T-helper 2 cell treated with Interferon-gamma antibody and Interleukin-4, amounts not matched to agents 100 ng/mL and 5 ng/mL, for 36 hours (primary cell): ENCODE measurements around the gene TM7SF3. TPM values are rescaled to one million over a fixed set of nuclear protein-coding genes. Genes with fewer than 3 reads are reported as not detected.
"Not testable (repeated sequence)": the region's sequence is repeated elsewhere in the genome, so short reads cannot be mapped to it uniquely, and the experiment has no call there.

Source experiments
- intact Hi-C: fragments of 100-400 bp; cut with micrococcal nuclease; formaldehyde crosslinking; loops from one replicate; pipeline ENCODE4 v1.15.1; 2023
- total RNA-seq: library from RNA; stranded (reverse); gene quantifications from 2 replicates; pipeline ENCODE4 v1.2.3, GENCODE V29; 2022

TM7SF3 gene
- total RNA-seq, 1 donor from 2014 or later: 65.4 TPM

DNA sequence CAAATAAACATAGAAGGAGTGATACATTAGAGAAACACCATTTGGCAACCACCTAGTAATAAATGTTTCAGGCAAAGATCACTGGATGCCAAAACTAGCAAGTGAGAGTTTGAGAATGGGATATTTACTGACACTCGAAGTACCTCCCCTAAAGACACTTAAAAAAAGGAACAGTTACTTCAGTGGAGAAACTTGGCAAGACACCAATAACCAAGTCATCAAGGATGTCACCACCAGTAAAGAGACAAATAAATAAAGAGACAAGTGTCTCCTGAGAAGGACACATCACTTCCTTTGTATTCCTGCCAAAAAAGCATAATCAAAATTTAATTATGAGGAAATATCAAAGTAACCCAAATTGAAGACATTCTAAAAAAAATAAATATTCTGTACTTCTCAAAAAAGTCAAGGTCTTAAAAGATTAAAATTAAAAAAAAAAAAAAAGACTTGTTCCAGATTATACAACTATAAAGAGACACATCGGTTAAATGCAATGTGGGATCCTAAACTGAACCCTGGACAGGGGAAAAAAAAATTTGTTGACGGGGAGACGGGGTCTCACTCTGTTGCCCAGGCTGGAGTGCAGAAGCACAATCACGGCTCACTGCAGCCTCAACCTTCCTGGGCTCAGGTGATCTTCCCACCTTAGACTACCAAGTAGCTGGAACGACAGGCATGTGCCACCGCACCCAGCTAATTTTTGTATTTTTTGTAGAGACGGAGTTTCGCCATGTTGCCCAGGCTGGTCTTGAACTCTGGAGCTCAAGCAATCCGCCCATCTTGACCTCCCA, 26.4 kb downstream of the TM7SF3 start:
- intact Hi-C loops: no loop called here

DNA sequence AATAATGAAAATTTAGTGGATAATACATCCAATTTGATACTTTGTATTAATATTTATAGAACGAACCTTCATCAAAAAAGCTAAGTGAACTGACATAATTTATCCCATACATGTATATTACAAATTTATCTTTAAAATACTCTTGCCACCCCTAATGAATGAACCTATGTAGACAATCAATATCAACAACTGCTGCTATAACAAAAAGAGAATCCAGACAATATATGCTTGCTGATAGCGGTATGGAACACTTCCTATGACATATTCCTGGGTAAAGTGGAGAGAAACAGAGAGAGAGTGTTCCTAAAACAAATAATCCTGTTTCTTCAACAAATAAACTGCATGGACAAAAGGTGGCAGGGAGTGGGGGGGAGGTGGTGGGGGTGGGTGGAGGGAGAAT, 31.3 kb downstream of the TM7SF3 start:
- intact Hi-C loops: no loop called here

DNA sequence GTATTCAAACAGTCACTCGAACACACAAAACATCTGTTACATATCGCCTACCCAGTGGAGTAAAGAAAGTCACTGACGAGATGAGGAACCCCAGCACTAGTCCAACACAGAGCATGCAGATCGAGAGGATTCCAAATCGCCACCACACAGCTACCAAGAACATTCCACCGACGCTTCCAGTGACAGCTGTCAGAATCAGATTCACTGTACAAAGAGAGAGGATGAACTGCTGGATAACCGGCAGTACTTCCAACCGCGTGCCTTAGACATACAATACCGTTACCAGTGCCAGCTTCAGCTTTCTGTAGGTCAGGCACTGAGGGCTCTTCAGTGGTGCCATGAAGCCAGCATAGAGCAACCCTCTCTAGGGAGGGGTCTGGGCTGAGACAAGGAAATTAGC, 34.5 kb downstream of the TM7SF3 start:
- intact Hi-C loops: no loop called here

DNA sequence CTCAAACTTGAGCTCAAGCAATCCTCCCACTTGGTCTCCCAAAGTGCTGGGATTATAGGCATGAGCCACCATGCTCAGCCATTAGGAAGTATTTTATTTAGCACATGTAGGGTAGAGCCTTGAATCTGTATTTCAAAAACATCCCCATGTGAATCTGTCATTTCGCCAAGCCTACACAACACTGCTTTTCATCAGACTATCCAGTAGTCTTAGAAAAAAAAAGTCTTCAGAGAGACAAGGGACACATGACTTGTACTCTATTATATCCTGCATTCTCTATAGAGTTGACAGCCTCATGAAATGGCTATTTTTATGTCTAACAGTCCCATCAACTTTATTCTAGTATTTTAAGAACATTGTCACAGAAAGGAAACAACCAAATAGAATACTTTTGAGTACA, 35.4 kb downstream of the TM7SF3 start:
- intact Hi-C loops: no loop called here

DNA sequence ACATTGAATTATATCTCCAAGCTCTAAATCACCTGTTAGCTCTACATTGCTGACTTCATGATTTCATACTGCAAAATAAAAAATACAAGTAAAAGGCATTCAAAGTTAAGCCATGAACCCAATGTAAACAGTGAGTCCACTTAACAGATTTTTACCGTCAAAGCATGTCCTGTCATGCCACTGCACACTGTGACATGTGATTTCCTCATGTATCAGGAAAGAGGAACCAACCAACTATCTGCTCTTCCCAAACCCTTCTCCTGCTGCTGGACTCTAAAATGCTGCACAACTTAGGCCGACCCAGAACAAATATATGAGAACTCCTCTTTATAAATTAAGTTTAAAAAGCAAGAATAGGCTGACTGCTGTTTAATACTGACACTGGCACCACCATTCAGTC, 37.5 kb downstream of the TM7SF3 start:
- intact Hi-C loops: no loop called here

DNA sequence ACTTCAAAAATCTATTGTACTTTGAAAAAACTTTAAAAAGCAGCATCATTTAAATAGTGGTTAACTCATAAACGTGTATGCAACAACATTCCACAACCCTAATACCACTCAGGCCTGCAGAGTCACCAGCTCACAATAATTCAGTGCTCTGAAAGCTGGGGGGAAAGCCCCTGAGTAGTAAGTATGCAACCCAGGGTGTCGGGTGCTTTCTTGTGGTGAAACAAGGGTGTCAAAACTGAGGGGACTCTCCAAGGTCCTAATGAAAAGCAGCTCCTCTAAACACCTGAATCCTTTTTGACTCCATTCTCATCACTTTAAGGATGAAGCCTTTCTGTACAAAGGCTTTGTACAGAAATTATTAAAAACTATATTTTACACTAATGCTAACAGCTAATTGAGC, 42.2 kb downstream of the TM7SF3 start:
- intact Hi-C loops: no loop called here

DNA sequence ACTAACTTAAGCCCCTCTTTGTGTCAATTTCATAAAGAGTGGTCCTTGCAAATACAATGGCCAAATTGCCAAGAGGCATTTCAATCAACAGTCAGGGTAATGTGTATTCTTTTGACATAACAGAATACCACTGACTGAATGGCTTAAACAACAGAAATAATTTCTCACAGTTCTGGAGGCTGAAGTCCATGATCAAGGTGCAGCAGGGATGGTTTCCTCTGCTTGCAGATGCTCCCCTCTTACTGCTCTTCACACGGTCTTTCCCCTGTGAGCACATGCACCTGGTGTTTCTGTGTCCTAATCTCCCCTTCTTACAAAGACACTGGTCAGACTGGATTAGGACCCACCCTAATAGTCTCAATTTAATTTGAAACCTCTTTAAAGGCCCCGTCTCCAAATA, 44.0 kb downstream of the TM7SF3 start:
- intact Hi-C loops: no loop called here

DNA sequence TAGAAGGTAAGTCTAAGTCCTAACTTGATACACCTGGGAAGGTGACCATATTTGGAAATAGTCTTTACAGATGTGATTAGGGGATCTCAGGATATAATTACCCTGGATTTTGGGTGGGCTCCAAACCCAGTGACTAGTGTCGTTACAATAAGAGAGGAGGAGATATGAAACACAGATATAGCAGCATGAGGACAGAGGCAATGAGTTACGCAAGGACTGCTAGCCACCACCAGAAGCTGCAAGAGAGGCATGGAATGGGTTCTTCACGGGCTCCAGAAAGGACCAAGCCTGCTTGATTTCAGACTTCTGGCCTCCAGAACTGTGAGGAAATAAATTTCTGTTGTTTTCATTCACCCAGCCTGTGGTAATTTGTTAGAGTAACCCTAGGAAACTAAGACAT, 47.3 kb downstream of the TM7SF3 start:
- intact Hi-C loops: no loop called here

DNA sequence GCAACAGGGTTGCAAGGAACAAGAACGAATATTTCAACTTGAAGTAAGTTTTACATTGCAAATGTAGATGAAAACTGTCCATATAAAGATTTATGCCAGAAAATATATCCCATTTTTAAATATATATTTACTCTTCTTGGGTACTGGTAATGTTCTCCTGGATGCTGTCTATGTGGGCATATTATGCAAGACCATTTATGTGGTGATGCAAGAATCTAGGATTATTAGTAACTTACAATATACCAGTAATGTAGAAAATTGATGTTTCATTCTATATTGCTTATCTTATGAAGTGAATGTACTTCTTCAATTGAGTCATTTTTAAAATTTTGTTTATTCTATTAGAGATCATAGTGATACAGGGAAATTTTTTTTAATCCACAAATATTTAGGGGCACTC, 50.8 kb downstream of the TM7SF3 start:
- intact Hi-C loops: no loop called here

DNA sequence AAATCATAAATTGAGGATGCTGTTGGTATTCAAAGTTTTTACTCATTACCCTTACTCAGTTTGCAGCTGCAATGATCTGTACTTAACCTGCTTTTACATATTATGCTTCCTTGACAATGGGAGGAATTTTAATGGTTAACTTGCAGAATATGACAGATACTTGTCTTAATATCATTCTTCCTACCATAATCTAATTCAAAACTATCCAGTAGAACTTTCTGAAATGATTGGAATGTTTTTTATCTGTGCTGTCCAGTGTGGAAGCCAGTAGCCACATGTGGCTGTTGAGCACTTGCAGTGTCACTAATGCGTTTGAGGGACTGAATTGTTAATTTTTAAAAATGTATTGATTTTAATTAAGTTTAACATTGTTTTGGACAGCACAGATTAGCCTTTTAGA, 52.4 kb downstream of the TM7SF3 start:
- intact Hi-C loops: no loop called here

DNA sequence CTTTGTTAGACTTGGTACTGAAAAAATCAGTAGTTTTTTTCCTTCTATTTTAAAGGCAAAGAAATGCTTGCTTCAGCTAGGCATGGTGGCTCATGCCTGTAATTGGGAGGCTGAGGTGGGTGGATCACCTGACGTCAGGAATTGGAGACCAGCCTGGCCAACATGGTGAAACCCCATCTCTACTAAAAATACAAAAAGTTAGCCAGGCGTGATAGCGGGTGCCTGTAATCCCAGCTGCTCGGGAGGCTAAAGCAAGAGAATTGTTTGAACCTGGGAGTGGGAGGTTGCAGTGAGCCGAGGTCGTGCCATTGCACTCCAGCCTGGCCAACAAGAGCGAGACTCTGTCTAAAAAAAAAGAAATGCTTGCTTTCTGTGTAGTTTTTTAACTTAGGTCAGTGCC, 52.8 kb downstream of the TM7SF3 start:
- intact Hi-C loops: not testable (repeated sequence)

DNA sequence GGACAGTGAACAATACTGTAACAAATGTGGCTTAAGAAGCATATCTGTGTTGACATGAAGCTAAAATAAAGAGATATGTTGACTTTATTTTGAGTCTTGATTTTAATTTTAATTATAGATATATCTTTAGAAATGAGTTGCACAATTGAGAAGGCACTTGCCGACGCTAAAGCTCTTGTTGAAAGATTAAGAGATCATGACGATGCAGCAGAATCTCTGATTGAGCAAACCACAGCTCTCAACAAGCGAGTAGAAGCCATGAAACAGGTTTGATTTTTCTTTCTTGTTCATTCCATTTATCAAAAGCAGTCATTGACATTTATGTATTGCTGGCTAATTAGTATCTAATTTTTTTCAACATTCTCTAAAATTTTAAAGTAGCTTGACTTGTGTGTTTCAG, 60.2 kb downstream of the TM7SF3 start:
- intact Hi-C loops: no loop called here

DNA sequence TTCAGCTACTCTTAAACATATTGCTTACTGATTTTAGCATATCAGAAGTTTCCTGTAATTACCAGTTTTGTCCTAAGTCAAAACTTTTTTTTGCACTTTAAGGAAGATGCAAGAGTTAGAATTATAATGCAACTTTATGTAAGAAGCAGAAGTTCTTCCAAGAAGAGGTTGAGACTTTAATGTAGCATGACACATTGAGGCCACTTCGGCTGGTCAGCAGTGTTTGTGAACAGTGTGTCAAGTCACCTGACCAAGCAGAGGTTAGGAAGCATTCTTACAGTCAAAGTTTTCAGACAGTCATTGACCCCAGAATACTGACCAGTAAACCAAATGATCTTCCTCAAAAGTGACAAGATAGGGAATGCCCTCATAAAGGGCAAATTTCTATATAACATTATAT, 60.7 kb downstream of the TM7SF3 start:
- intact Hi-C loops: loop anchor here (2.0 kb wide), 1 partner anchor 15 kb away; the partner anchor contains the start of gene FGFR1OP2

DNA sequence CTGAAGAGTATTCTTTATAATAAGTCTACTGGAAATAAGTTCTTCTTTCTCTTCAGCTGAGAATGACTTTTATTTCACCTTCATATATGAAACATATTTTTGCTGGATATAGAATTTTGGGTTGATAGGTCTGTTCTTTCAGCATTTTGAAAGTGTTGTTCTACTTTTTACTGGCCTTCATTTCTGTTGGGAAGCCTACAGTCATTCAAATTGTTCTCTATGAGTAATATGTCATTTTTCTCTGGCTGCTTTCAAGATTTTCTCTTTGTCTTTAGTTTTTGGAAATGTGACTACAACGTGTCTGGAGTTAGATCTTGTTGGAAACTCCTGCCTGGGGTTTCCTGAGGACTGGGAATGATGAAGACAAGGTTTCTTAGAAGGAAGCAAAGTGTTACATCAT, 65.9 kb downstream of the TM7SF3 start:
- intact Hi-C loops: no loop called here

DNA sequence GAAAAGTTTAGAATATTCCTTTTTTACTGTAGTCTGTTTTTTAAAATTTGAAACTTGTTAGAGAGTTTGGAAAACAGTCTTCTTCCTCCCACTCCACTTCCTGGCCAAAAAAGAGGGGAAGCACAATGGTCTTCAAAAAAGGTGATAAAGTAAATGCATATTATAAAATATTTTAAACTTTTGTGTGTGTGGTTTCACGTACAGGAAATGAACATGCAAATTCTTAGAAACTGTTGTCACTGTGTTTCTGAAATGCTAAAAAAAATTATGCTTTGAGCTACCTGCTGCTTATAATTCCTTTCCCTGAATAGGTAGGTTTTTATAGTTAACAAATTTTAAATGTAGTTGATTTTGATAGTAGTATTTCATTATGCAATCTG, 73.0 kb downstream of the TM7SF3 start:
- intact Hi-C loops: no loop called here

DNA sequence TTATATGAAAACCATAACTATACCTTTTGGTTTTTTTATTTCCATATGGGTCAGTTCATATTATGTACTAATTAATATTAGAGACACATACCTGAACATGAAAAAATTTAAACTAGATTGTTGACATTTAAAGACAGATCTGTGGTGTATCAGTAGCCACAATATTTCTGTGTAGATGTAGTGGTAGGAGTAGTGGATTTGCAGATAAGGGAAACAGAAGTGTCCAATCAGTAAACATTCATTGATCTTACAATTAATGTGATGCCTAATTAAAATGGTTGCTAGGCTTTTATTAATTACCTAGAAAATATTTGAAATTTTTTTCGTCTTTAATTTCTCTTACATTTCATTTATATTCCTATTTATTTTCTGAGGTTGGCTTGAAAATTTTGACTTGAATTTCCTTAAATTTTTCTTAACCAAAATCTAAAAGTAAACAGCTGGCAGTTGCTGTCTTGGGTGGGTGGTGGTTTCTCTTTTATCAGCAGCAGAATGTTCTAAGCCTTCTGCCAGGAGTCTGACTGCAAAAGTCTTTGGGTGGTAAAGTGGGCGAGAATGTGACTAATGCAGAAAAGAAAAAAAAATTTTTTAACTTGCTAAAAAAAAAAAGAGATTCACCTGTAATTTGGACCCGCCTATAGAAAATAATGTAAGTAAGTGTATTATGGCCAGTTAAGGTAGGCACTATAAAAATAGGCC, 73.5 kb downstream of the TM7SF3 start:
- intact Hi-C loops: no loop called here

DNA sequence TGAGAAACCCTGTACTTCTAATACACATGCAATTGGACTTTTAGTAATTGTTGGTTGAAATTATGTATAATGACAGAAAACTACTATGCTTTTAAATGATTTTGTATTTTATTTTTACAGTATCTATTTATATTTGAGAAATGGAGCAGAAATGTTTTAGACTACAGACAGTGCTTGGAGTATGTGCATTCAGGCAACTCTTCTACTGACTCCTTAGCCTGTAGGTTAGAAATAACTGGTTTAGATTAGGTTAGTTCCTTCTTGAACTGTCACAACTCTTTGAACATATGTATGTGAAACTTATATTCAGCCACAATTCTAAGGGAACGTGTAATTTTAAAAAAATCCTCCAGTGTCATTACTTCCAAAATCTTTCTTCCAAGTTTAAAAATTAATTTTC, 74.2 kb downstream of the TM7SF3 start:
- intact Hi-C loops: loop anchor here (2.0 to 10.0 kb wide), 8 partner anchors 13 to 1885 kb away; partner anchors contain the start of genes BMAL2, MRPS35 and PPFIBP1

DNA sequence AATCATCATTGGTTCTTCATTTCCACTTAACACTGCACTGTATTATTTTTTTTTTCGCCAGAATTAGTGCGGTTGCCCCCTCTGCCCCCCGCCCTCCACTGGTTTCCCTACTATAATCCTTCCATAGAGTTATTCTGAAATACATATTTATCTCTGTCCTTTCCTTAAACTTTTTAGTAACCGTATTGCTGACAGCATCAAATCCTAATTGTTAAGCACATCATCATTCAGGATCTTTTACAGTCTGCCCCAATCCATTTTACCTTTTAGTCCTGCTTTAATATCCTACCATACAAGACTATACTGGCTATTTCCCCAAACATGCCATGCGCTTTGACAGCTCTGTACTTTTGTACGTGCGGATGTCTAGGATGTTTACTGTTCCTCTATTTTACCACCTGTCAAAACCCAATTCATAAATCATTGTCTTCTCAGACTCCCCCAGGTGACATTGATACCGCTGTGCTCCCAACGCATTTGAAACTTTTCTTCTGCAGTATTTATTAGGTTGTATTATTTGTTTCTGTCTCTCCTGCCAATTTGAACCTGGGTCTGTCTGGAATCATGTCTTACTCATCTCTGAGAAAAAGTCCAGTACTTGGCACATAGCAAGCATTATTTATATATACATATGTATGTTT, 74.9 kb downstream of the TM7SF3 start:
- intact Hi-C loops: loop anchor here (2.0 to 10.0 kb wide), 8 partner anchors 13 to 1885 kb away; partner anchors contain the start of genes BMAL2, MRPS35 and PPFIBP1

DNA sequence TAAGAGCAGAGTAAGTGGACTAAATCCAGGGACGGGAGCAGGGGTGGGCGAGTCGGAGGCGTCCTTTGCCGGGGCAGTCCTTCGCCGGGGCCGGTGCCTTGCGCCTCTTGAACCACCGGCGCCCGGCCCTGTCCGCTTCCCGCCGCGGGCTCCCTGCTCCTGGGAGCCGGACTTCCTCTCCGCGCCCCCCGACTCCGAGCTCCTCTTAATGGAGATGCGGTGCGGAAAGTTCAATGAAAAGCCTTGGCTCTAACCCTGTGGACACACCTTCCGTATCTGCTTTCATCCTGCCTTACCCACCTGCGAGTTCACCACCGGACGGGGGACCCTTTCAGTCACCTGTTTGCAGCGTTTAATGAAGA, 75.5 kb downstream of the TM7SF3 start:
- intact Hi-C loops: loop anchor here (1.0 to 10.0 kb wide), 11 partner anchors 14 to 1884 kb away; partner anchors contain the start of genes BMAL2, ITPR2, MRPS35 and PPFIBP1

DNA sequence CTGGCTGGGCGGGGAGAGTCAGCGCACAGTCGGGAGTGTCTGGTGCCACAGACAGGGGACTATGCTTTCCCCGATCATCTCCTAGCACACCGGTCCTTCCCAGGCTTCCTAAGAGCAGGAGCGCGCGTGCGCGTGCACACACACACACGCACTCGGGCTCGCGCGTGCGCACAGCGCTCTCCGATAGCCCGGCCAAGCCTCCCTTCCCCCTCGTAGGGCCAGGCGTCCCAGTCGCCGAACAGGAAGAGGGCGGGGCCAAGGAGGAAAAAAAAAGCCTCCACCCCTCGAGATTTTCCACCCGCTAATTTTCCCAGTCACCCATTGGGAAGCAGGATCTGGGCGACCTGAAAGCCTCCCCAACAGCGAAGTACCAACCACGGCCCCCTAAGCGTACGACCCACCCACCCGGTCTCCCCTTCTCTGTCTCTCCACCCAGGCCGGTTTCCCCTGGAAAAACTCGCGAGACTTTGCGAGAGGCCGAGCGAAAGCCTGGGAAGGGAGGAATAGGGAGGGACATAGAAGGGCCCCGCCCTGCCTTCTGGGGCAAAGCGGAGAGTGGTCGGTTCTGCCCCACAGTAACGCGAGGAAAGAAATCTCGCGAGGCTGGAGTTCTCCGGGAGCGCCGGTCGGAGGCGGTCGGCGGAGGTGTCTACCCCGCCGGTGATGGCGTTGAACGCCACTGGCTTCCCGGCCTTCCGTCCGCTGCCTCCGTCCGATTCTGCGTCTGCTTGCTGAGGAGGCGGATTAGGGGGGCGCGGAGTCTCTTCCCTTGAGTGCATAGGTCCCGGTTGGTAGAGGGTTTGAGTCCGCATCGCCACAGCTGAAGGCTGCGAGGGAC, 76.1 kb downstream of the TM7SF3 start, which contains the start of the genes FGFR1OP2 and INTS13:
TSS of gene FGFR1OP2 (plus strand) at position 608 of the 838 bp plus-strand sequence. CDS start 15,689 bp downstream, outside the sequence.
TSS of gene INTS13 (minus strand) at position 119 of the 838 bp plus-strand sequence. CDS start 1,178 bp downstream, outside the sequence.
- intact Hi-C loops: loop anchor here (1.0 to 10.0 kb wide), 11 partner anchors 15 to 1883 kb away; partner anchors contain the start of genes BMAL2, ITPR2, MRPS35 and PPFIBP1

DNA sequence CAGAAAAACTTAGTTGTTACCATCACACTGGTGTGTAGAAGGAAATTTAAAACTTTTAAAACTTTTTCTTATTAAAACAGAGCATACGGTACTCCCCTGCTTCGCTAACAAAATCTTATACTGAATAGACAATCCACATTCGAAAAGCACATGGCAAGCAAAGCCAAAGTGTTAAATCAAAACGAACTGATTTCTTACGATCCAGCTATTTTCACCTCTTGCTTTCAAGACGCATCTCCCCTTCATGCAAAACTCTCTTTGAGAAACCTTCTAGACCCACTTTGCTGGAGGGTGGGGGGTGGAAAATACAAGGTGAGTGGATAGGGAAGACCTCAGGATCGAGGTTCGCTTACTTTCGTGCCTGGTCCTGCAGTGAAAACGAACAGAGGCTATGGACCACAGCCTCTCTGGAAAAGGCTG, 76.7 kb downstream of the TM7SF3 start:
- intact Hi-C loops: loop anchor here (5.0 to 10.0 kb wide), 6 partner anchors 85 to 1883 kb away; partner anchors contain the start of genes BMAL2 and PPFIBP1
